ENCODE measurements around the gene RGS2.

DNA sequence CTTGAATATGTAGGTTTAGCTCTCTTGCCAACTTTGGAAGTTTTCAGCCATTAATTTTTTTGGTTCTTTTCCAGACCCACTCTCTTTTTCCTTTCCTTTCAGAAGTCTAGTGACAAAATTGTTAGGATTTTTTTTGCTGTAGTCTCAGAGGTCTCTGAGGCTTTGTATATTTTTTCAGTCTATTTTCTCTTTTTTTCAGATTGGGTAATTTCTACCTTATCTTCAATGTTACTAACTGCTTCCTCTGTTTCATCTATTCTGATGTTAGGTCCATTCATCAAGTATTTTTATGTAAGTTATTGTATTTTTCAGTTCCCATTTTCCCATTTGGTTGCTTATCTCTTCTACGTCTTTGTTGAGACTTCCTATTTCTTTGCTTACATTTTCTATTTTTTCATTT is 15.7 kb downstream of the RGS2 start:
- TF ChIP-seq, protein P1, sequence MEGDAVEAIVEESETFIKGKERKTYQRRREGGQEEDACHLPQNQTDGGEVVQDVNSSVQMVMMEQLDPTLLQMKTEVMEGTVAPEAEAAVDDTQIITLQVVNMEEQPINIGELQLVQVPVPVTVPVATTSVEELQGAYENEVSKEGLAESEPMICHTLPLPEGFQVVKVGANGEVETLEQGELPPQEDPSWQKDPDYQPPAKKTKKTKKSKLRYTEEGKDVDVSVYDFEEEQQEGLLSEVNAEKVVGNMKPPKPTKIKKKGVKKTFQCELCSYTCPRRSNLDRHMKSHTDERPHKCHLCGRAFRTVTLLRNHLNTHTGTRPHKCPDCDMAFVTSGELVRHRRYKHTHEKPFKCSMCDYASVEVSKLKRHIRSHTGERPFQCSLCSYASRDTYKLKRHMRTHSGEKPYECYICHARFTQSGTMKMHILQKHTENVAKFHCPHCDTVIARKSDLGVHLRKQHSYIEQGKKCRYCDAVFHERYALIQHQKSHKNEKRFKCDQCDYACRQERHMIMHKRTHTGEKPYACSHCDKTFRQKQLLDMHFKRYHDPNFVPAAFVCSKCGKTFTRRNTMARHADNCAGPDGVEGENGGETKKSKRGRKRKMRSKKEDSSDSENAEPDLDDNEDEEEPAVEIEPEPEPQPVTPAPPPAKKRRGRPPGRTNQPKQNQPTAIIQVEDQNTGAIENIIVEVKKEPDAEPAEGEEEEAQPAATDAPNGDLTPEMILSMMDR (conservative IDR thresholded peaks at IDR 0.05), result no peak
- no peak for TF ChIP-seq EZH2 (IDR thresholded peaks at IDR 0.05; ENCODE audit: low read depth)
